ENCODE measurements around the gene LGALS1.

GRCh38 chr22:37632174-37633088 is 43.0 kb upstream of the LGALS1 start:
- TF ChIP-seq RAD21 (IDR thresholded peaks at IDR 0.05; ENCODE audit: low read depth), result no peak
- no peak for TF ChIP-seq TCF7L2 (IDR thresholded peaks at IDR 0.05; ENCODE audit: borderline replicate concordance, extremely low read depth, insufficient read depth, insufficient read length)
- no peak for TF ChIP-seq EGR1 (IDR thresholded peaks at IDR 0.05; ENCODE audit: low read depth)
- TF ChIP-seq SP1 (IDR thresholded peaks at IDR 0.05; ENCODE audit: low read depth), result no peak
- no peak for TF ChIP-seq EZH2 (IDR thresholded peaks at IDR 0.05)
- TF ChIP-seq SRF (IDR thresholded peaks at IDR 0.05; ENCODE audit: low read depth), result no peak

Data from HCT116 (cell line).